ENCODE measurements around the gene RINT1.

The RINT1 gene

GRCh38 chr7:105613611-105614330 lies 81.8 kb downstream of the RINT1 start:
- DNase-seq (ENCODE audit: low read depth in 1 of 2, low spot score in 1 of 2) = no peak
- Histone ChIP-seq H3K27me3 (ENCODE audit: insufficient read depth, poor library complexity, severe bottlenecking) (no peaks in the 10 kb centered on the region), H3K27ac (replicated peaks) (no peak overlapping the region), H3K4me3 (replicated peaks; ENCODE audit: insufficient read depth, low read length) (no peak overlapping the region)
- no peak for TF ChIP-seq REST (IDR thresholded peaks at IDR 0.05; ENCODE audit: insufficient replicate concordance, low read depth)
- TF ChIP-seq CTCF (IDR thresholded peaks at IDR 0.05; ENCODE audit: insufficient read depth, low read length) = no peak
- TF ChIP-seq POLR2AphosphoS5 (IDR thresholded peaks at IDR 0.05; ENCODE audit: low read depth) = no peak
- TF ChIP-seq GABPA (IDR thresholded peaks at IDR 0.05; ENCODE audit: low read depth) = no peak
- no peak for TF ChIP-seq SPI1 (IDR thresholded peaks at IDR 0.05; ENCODE audit: borderline replicate concordance, low read depth)

- no peak overlapping the region for H3K4me3 ChIP-seq (replicated peaks; ENCODE audit: insufficient read depth, low read length)
- TF ChIP-seq SPI1 (IDR thresholded peaks at IDR 0.05; ENCODE audit: borderline replicate concordance, low read depth) (peak; percentile 21; the same call in 1 of the 2 replicates), REST (IDR thresholded peaks at IDR 0.05; ENCODE audit: insufficient replicate concordance, low read depth) (no peak), GABPA (IDR thresholded peaks at IDR 0.05; ENCODE audit: low read depth) (no peak)
- H3K27me3 ChIP-seq (ENCODE audit: insufficient read depth, poor library complexity, severe bottlenecking) = no peaks in the 10 kb centered on the region
- H3K27ac ChIP-seq (replicated peaks) = no peak overlapping the region
- no peak for DNase-seq (ENCODE audit: low read depth in 1 of 2, low spot score in 1 of 2)
Observed at GRCh38 chr7:105614341-105614840, 82.4 kb downstream of the RINT1 start.

All from HL-60 (cell line).